Measurements from ENCODE around the gene C11orf21.

GRCh38 chr11:2306452-2306823 is 4.7 kb upstream of the C11orf21 start:
- no peak for TF ChIP-seq CTCF (IDR thresholded peaks at IDR 0.05)
- TF ChIP-seq POLR2A (IDR thresholded peaks at IDR 0.05) = no peak

Measured in ovary (tissue), 3 donors.